ENCODE data around the gene AP2A1.

DNA sequence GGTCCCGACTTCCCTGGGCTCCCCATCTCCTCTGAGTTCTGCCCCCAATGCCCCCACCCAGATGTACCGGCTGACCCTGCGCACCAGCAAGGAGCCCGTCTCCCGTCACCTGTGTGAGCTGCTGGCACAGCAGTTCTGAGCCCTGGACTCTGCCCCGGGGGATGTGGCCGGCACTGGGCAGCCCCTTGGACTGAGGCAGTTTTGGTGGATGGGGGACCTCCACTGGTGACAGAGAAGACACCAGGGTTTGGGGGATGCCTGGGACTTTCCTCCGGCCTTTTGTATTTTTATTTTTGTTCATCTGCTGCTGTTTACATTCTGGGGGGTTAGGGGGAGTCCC lies 39.8 kb downstream of the AP2A1 start:
- TF ChIP-seq, protein P1, sequence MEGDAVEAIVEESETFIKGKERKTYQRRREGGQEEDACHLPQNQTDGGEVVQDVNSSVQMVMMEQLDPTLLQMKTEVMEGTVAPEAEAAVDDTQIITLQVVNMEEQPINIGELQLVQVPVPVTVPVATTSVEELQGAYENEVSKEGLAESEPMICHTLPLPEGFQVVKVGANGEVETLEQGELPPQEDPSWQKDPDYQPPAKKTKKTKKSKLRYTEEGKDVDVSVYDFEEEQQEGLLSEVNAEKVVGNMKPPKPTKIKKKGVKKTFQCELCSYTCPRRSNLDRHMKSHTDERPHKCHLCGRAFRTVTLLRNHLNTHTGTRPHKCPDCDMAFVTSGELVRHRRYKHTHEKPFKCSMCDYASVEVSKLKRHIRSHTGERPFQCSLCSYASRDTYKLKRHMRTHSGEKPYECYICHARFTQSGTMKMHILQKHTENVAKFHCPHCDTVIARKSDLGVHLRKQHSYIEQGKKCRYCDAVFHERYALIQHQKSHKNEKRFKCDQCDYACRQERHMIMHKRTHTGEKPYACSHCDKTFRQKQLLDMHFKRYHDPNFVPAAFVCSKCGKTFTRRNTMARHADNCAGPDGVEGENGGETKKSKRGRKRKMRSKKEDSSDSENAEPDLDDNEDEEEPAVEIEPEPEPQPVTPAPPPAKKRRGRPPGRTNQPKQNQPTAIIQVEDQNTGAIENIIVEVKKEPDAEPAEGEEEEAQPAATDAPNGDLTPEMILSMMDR (IDR thresholded peaks at IDR 0.05) = no peak
- TF ChIP-seq RFX5 (IDR thresholded peaks at IDR 0.05) (no peak), EP300 (IDR thresholded peaks at IDR 0.05) (no peak), CEBPB (IDR thresholded peaks at IDR 0.05) (no peak), ZFP36 (IDR thresholded peaks at IDR 0.05; ENCODE audit: borderline replicate concordance, partially characterized antibody) (no peak)
- TF ChIP-seq, protein P2, sequence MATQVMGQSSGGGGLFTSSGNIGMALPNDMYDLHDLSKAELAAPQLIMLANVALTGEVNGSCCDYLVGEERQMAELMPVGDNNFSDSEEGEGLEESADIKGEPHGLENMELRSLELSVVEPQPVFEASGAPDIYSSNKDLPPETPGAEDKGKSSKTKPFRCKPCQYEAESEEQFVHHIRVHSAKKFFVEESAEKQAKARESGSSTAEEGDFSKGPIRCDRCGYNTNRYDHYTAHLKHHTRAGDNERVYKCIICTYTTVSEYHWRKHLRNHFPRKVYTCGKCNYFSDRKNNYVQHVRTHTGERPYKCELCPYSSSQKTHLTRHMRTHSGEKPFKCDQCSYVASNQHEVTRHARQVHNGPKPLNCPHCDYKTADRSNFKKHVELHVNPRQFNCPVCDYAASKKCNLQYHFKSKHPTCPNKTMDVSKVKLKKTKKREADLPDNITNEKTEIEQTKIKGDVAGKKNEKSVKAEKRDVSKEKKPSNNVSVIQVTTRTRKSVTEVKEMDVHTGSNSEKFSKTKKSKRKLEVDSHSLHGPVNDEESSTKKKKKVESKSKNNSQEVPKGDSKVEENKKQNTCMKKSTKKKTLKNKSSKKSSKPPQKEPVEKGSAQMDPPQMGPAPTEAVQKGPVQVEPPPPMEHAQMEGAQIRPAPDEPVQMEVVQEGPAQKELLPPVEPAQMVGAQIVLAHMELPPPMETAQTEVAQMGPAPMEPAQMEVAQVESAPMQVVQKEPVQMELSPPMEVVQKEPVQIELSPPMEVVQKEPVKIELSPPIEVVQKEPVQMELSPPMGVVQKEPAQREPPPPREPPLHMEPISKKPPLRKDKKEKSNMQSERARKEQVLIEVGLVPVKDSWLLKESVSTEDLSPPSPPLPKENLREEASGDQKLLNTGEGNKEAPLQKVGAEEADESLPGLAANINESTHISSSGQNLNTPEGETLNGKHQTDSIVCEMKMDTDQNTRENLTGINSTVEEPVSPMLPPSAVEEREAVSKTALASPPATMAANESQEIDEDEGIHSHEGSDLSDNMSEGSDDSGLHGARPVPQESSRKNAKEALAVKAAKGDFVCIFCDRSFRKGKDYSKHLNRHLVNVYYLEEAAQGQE (IDR thresholded peaks at IDR 0.05) = no peak

Measured in A549 (cell line).